Activated naive CD8-positive, alpha-beta T cell treated with anti-CD3 and anti-CD28 coated beads, Interleukin-2, amount 10 ng/mL, durations not matched to agents 7 days and 5 days (primary cell): ENCODE results near the gene TTF2. TPM values are rescaled to one million over a fixed set of nuclear protein-coding genes. Genes with fewer than 3 reads are reported as not detected.
A peak's percentile ranks its signal among the peaks of the same experiment; 100 is the strongest.

Experiments
- ATAC-seq: fragments of 150-1000 bp; cut with Tn5 transposase; one replicate; pipeline ENCODE4 v1.10.0; 2021; ENCODE audit warnings: low read depth, moderate library complexity
- POLR2A ChIA-PET: fragments of 350-600 bp; sonication (Branson Sonifier 250); formaldehyde crosslinking; loops from one replicate; lab custom pipeline; 2021; ENCODE audit warnings: antibody characterized with exemption; lab: Charles Lee
- DNase-seq: peaks from one replicate; pipeline ENCODE4 v3.0.0; 2021
- H3K27ac Mint-ChIP-seq: one replicate; pipeline ENCODE4 v1.8.0; 2022; ENCODE audit warnings: mild to moderate bottlenecking, mixed read lengths
- H3K27me3 Mint-ChIP-seq: one replicate; pipeline ENCODE4 v1.8.0; 2022; ENCODE audit warnings: mild to moderate bottlenecking, moderate library complexity, mixed read lengths
- H3K36me3 Mint-ChIP-seq: one replicate; pipeline ENCODE4 v1.8.0; 2021; ENCODE audit warnings: mild to moderate bottlenecking, mixed read lengths
- H3K4me1 Mint-ChIP-seq: one replicate; pipeline ENCODE4 v1.8.0; 2021; ENCODE audit warnings: mixed read lengths
- H3K4me3 Mint-ChIP-seq: one replicate; pipeline ENCODE4 v1.8.0; 2022; ENCODE audit warnings: mild to moderate bottlenecking, moderate library complexity, mixed read lengths
- H3K9me3 Mint-ChIP-seq: one replicate; pipeline ENCODE4 v1.8.0; 2021; ENCODE audit warnings: mixed read lengths
- total RNA-seq, 2 experiments: library from RNA; stranded (reverse); gene quantifications; one replicate each; pipeline ENCODE4 v1.2.3, GENCODE V29; 2021

Gene TTF2
- total RNA-seq = 10 to 100 TPM; 79.4 to 82.9 TPM

DNA sequence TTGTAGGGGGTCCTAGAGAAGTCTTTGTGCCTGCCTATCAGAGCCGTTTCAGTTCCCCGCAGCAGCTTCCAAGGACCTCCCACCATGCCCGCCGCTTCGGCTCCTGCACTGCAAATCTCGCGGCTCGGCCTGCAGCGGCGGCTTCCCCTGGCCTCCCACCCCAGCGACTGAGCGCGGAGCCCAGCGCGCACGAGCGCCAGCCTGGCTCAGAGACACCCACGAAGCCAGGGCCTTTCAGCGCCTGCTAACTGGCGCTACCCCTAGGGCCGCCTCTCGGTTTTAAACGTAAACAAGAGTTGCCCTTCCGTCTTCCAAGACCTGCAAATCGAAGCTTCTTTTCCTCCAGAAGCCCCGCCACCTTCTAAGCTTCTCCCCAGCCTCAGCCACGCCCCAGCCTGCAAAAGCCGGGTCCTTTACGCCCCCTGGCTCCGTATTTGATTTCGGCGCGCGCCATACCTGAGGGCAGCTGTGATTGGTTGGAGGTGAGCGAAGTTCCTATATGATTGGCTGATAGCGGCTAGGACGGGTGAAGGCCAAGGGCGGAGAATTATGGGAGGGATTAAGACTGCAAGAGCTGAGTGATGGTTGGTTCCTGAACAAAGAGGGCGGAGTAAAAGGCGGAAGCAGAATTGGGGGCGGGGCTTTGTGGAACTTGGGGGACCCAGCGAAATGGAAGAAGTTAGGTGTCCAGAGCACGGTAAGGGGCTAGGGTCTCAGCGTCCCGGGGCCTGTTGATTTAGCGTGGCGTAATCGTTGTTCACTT lies at the start of gene TTF2:
Gene TTF2, plus strand, starts transcription at position 649 of the 763 bp plus-strand sequence. Its CDS starts 21 bp downstream, at position 670.
- no peak within 1 kb of the TSS for H3K27ac Mint-ChIP-seq
- no peaks in the 10 kb centered on the region for H3K27me3 Mint-ChIP-seq
- H3K9me3 Mint-ChIP-seq = no peaks in the 10 kb centered on the region
- ATAC-seq (peak; percentile 93), DNase-seq (peak; percentile 93)
- POLR2A ChIA-PET = interaction anchor here (0.6 to 5.5 kb wide), 39 partner anchors 8 to 869 kb away, joined by 3 to 47 read pairs (median 6); partner anchors contain the start of genes CD2, CD58, GDAP2 and WDR3
- no peak within 1 kb of the TSS for H3K4me3 Mint-ChIP-seq
- peaks cover 46% of the 10 kb centered on the region for H3K4me1 Mint-ChIP-seq
- H3K36me3 Mint-ChIP-seq = peaks cover 15% of the 10 kb centered on the region

DNA sequence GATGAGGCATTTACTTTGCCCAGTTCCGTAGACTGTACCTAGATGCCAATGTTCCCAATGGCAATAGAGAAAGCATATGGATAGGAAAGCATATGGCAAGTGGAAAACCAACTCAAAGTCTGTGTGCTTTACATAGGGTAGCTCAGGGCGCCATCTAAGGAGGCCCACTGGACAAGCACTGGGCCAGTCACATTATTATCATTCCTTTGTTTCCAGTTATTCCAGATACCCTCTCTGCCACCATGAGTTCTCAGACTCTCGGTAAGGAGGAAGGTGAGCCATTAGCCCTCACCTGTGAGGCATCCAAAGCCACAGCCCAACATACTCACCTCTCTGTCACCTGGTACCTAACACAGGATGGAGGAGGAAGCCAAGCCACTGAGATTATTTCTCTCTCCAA lies 48.8 kb upstream of the TTF2 start:
- POLR2A ChIA-PET = no interaction called here
- H3K27ac Mint-ChIP-seq = no peak overlapping the region
- H3K4me3 Mint-ChIP-seq = no peak overlapping the region
- no peak for ATAC-seq
- H3K9me3 Mint-ChIP-seq = no peaks in the 10 kb centered on the region
- no peaks in the 10 kb centered on the region for H3K36me3 Mint-ChIP-seq
- DNase-seq = no peak
- H3K27me3 Mint-ChIP-seq = no peaks in the 10 kb centered on the region
- H3K4me1 Mint-ChIP-seq = peaks cover 37% of the 10 kb centered on the region

DNA sequence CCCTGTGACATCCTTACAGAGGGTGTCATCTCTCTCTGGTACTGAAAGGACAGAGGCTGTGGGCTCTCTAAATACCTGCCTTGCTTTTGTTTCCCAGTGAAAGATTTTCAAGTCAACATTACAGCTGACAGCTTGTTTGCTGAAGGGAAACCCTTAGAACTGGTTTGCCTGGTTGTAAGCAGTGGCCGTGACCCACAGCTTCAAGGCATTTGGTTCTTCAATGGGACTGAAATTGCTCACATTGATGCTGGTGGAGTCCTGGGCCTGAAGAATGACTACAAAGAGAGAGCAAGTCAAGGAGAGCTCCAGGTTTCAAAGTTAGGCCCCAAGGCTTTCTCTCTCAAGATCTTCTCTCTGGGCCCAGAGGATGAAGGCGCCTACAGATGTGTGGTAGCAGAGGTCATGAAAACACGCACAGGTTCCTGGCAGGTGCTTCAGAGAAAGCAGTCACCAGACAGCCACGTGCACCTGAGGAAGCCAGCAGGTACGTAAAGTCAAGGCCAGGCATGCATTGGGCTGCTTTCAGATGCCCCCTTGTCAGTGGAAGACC lies 46.7 kb upstream of the TTF2 start:
- Mint-ChIP-seq H3K9me3 (no peaks in the 10 kb centered on the region), H3K36me3 (no peaks in the 10 kb centered on the region), H3K27me3 (no peaks in the 10 kb centered on the region), H3K4me3 (no peak overlapping the region), H3K4me1 (peaks cover 25% of the 10 kb centered on the region), H3K27ac (no peak overlapping the region)
- POLR2A ChIA-PET = interaction anchor here (1.1 kb wide), 1 partner anchor 18 kb away, joined by 3 read pairs; no protein-coding TSS in a partner anchor
- ATAC-seq = no peak
- DNase-seq = no peak

DNA sequence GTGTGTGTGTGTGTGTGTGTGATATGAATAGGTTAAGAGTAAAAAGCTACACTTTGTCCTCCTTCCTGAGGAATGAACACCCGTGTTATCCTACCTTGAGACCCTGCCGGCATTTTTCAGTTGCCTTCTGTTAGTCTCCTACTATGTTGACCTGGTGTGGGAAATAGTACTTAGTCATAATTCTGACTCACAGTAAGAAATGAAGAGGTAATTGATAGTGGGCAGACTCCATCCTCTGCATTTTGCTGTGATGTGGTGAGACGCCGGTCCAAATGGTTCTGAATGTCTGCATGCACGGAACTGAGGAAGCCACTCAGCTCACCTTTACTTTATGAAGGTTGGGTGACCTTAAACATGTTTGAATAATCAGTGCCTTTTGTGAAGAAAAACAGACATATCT lies 45.9 kb upstream of the TTF2 start:
- no peak for ATAC-seq
- H3K4me1 Mint-ChIP-seq = peaks cover 18% of the 10 kb centered on the region
- POLR2A ChIA-PET = no interaction called here

DNA sequence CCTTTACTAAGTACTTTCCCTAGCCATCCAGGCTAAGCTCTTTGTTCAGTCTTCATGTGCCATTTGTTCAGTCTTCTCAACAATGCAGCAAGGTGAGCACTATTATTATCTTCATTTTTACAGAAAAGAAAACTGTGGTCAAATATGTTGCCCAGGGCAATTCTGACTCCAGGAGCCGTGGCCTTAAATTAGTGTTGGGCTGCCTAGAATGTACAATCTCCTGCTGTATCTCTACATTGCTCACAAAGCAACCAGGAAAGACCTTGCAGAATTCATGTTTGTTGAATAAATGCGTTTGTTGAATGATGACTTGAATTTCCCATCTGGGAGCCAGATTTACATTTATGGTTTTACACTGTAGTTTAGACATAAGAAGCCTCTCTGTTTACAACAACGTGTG lies 44.4 kb upstream of the TTF2 start:
- Mint-ChIP-seq H3K27ac (no peak overlapping the region), H3K4me3 (no peak overlapping the region), H3K36me3 (no peaks in the 10 kb centered on the region), H3K9me3 (no peaks in the 10 kb centered on the region), H3K4me1 (peaks cover 10% of the 10 kb centered on the region), H3K27me3 (no peaks in the 10 kb centered on the region)
- ATAC-seq (no peak), DNase-seq (no peak)
- POLR2A ChIA-PET = no interaction called here

More for the DNA sequence above, 45.9 kb upstream of the TTF2 start:
- no peaks in the 10 kb centered on the region for H3K36me3 Mint-ChIP-seq
- H3K9me3 Mint-ChIP-seq = no peaks in the 10 kb centered on the region
- H3K27me3 Mint-ChIP-seq = no peaks in the 10 kb centered on the region
- no peak for DNase-seq
- no peak overlapping the region for H3K27ac Mint-ChIP-seq
- H3K4me3 Mint-ChIP-seq = no peak overlapping the region

- Mint-ChIP-seq H3K27ac (no peak overlapping the region), H3K4me1 (peaks cover 9% of the 10 kb centered on the region), H3K4me3 (no peak overlapping the region), H3K36me3 (no peaks in the 10 kb centered on the region), H3K9me3 (no peaks in the 10 kb centered on the region), H3K27me3 (peaks cover 4% of the 10 kb centered on the region)
- ATAC-seq = no peak
- no peak for DNase-seq
- POLR2A ChIA-PET = no interaction called here
Measured at GRCh38 chr1:117017062-117017461, 43.1 kb upstream of the TTF2 start.

DNA sequence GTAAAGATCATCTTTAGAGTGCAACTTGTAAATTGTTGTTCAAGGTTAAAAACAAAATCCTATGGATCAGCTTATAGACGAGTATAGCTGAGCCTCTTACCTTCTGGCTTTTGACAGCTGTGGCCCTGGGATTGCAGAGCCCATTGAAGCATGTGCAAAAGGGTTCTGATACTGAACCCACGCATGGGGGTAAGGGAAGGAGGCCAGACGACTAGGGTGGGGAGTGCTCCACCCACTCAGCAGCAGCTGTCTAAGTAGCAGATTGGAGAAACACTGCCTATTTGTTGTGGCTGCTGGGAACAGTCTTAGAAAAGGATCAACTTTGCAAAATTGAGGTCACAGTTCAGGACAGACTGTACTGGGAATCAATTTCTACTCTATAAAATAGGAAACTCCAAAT lies 42.5 kb upstream of the TTF2 start:
- H3K27ac Mint-ChIP-seq = no peak overlapping the region
- no peaks in the 10 kb centered on the region for H3K36me3 Mint-ChIP-seq
- H3K4me3 Mint-ChIP-seq = no peak overlapping the region
- peaks cover 7% of the 10 kb centered on the region for H3K4me1 Mint-ChIP-seq
- ATAC-seq = no peak
- no peak for DNase-seq
- no peaks in the 10 kb centered on the region for H3K9me3 Mint-ChIP-seq
- peaks cover 4% of the 10 kb centered on the region for H3K27me3 Mint-ChIP-seq
- POLR2A ChIA-PET = no interaction called here

DNA sequence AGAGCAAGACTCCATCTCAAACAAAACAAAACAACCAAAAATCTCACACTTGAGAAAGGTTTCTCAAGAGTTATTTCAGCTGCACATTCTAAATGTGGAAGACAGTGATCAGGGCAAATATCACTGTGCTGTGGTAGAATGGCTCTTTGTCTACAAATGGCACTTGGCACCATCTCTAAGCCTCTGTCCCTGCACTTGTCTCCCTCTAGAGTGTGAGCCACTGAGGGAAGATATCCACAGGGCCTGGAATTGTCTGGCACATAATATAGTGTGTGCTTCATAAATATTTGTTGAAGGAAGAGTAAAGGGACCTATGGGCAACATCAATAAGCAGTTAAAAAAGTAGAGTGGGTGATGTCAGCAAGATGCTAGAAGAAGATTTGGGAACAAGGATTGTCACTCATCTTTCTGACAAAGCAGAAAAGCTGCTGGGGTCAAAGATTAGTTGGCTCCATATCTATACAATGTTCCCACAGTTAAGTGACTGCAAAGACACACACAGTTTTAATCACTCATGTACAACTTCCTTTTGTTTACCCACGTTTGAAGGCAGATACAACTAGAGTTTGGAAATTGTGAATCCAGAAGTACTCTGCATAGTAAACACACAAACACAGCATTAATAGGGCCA lies 39.5 kb upstream of the TTF2 start:
- POLR2A ChIA-PET = no interaction called here
- Mint-ChIP-seq H3K36me3 (no peaks in the 10 kb centered on the region), H3K4me3 (no peak overlapping the region), H3K27ac (no peak overlapping the region), H3K27me3 (peaks cover 4% of the 10 kb centered on the region), H3K4me1 (no peaks in the 10 kb centered on the region), H3K9me3 (no peaks in the 10 kb centered on the region)
- DNase-seq (no peak), ATAC-seq (no peak)

- no peak overlapping the region for H3K27ac Mint-ChIP-seq
- H3K27me3 Mint-ChIP-seq = peaks cover 4% of the 10 kb centered on the region
- H3K4me3 Mint-ChIP-seq = no peak overlapping the region
- no peaks in the 10 kb centered on the region for H3K36me3 Mint-ChIP-seq
- ATAC-seq (no peak), DNase-seq (no peak)
- H3K9me3 Mint-ChIP-seq = no peaks in the 10 kb centered on the region
- no peaks in the 10 kb centered on the region for H3K4me1 Mint-ChIP-seq
- POLR2A ChIA-PET = no interaction called here
Measured at GRCh38 chr1:117022114-117022513, 38.0 kb upstream of the TTF2 start.

- POLR2A ChIA-PET = no interaction called here
Measured at GRCh38 chr1:117025568-117025967, 34.6 kb upstream of the TTF2 start.

GRCh38 chr1:117026361-117026760 lies 33.8 kb upstream of the TTF2 start:
- Mint-ChIP-seq H3K36me3 (peaks cover 3% of the 10 kb centered on the region), H3K4me1 (peaks cover 2% of the 10 kb centered on the region), H3K9me3 (no peaks in the 10 kb centered on the region), H3K27me3 (no peaks in the 10 kb centered on the region), H3K27ac (no peak overlapping the region), H3K4me3 (no peak overlapping the region)
- POLR2A ChIA-PET = no interaction called here
- ATAC-seq = no peak
- no peak for DNase-seq

More at GRCh38 chr1:117025568-117025967, 34.6 kb upstream of the TTF2 start:
- no peak overlapping the region for H3K27ac Mint-ChIP-seq
- H3K36me3 Mint-ChIP-seq = peaks cover 3% of the 10 kb centered on the region
- H3K27me3 Mint-ChIP-seq = peaks cover 4% of the 10 kb centered on the region
- DNase-seq (no peak), ATAC-seq (no peak)
- peaks cover 2% of the 10 kb centered on the region for H3K4me1 Mint-ChIP-seq
- no peaks in the 10 kb centered on the region for H3K9me3 Mint-ChIP-seq
- no peak overlapping the region for H3K4me3 Mint-ChIP-seq

DNA sequence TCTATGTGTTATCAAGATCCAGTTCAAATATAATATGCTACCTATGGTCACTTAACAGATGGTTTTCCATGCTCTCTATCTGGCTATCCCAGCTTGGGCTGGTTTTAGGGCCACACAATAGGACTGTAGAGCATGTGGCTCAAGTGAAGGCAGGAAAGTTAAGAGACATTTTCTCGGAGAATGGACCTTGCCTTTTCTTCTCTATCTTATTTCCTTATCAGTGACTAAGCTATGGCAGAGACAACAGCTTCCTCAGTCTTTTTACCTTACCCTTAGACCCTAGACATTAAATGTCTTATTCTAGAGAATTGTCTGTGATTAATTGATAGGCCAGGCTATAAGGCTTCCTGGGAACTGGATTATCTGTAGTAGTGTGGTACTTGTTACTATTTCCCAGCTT lies 30.4 kb upstream of the TTF2 start:
- ATAC-seq (no peak), DNase-seq (no peak)
- H3K4me3 Mint-ChIP-seq = no peak overlapping the region
- H3K27ac Mint-ChIP-seq = no peak overlapping the region
- H3K9me3 Mint-ChIP-seq = no peaks in the 10 kb centered on the region
- peaks cover 3% of the 10 kb centered on the region for H3K36me3 Mint-ChIP-seq
- peaks cover 2% of the 10 kb centered on the region for H3K4me1 Mint-ChIP-seq
- POLR2A ChIA-PET = no interaction called here
- no peaks in the 10 kb centered on the region for H3K27me3 Mint-ChIP-seq

GRCh38 chr1:117030271-117030877 lies 29.8 kb upstream of the TTF2 start:
- no peak overlapping the region for H3K4me3 Mint-ChIP-seq
- no peaks in the 10 kb centered on the region for H3K27me3 Mint-ChIP-seq
- POLR2A ChIA-PET = no interaction called here
- H3K9me3 Mint-ChIP-seq = no peaks in the 10 kb centered on the region
- peaks cover 2% of the 10 kb centered on the region for H3K4me1 Mint-ChIP-seq
- DNase-seq (no peak), ATAC-seq (no peak)
- H3K36me3 Mint-ChIP-seq = peaks cover 3% of the 10 kb centered on the region
- H3K27ac Mint-ChIP-seq = no peak overlapping the region
